HPDE6-E6E7 (cell line): ENCODE results near the gene CTNND2.
"Not testable (repeated sequence)": the region's sequence is repeated elsewhere in the genome, so short reads cannot be mapped to it uniquely, and the experiment has no call there.

Experiments
- DNase-seq: peaks from one replicate; pipeline ENCODE4 v3.0.0; 2011; ENCODE audit warnings: missing footprints; ENCODE audit errors: extremely low spot score

Gene CTNND2

GRCh38 chr5:11672385-11673085 lies 231.7 kb downstream of the CTNND2 start:
- DNase-seq: no peak

- DNase-seq: no peak
These were observed 245.9 kb downstream of the CTNND2 start for GRCh38 chr5:11658376-11658775.

DNA sequence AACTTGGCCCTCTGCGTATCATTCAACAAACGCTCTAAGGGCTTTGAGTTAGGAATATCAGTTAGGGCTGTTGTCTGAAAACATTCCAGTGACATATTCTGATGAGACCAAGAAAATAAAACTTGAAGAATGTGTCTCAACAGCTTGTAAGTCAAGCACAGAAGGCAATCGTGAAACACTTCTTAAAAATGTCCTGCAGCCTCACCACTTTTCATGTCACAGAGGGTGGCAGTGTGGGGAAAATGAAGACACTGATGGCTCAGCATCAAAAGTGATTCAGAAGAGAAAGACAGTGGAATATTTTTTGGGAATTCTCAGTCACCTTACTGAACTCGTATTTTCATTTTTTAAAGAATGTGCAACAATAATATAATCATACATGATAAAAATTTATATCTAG lies 247.3 kb downstream of the CTNND2 start:
- DNase-seq: no peak

DNA sequence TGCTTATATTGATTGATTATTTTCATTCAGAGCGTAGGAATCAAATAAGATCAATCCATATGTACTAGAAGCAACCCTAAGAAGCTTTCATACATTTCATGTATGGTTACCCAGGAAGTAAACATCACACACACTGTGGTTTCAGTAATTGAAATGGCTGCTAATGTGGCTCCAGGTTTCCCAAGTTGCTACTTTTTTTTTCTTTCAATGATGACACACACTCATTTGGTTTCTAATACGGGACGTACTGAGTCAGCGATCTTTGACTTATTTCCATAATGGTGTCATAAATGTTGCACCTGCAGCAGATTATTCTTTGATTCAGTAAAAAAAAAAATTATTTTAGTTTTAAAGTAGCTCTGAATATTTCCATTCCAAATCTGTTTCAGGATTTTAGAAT lies 248.6 kb downstream of the CTNND2 start:
- no peak for DNase-seq

DNA sequence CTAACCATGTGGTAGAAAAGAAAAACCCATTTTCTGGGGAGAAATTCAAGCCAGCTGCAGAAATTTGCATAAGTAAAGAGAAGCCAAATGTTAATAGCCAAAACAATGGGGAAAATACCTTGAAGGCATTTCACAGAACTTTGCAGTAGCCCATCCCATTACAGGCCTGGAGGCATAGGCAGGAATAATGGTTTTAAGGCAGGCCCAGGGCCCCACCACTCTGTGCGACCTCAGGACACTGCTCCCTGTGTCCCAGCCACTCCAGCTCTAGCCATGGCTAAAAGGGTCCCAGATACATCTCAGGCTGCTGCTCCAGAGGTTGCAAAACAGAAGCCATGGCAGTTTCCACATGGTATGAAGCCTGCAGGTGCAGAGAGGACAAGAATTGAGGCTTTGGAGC lies 253.3 kb downstream of the CTNND2 start:
- DNase-seq: no peak

DNA sequence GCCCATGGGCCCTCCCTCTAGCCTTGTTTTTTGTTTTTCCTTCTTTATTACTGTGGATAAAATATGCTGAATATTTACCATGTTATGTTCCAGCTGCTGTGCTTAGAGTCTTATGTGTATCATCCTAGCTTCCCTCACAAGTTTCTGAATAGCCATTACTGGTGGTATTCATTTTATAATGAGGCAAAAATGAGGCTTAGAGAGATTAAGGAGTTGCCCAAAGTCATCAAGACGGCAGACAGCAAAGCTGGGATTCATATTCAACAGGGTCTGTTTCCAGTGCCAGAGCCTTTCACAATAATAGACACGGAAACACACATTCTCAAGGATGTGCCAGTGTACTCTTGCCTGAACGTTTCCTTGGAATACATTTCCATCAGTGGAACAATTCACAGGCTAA lies 258.1 kb downstream of the CTNND2 start:
- DNase-seq: no peak

DNA sequence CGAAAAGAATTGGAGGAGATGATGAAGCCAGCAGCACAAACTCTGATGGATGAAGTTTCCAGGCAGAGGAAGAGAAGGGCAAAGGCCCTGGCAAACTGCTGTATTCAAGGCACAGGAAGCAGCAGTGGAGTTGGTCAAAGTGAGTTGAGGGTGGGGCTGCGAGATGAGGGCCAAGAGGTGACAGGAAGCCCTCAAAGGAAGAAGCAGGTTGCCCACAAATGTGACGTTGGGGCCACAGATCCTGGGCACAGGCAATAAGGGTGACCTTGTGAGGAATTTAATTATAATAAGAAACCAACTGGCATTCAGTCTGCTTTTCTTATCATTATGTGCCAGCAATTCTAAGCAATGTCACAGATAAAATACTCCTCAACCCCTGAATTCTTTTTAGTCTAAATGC lies 261.8 kb downstream of the CTNND2 start:
- no peak for DNase-seq

GRCh38 chr5:11640158-11640873 lies 263.9 kb downstream of the CTNND2 start:
- no peak for DNase-seq

- DNase-seq: no peak
These were observed 281.5 kb downstream of the CTNND2 start for GRCh38 chr5:11622785-11623184.

DNA sequence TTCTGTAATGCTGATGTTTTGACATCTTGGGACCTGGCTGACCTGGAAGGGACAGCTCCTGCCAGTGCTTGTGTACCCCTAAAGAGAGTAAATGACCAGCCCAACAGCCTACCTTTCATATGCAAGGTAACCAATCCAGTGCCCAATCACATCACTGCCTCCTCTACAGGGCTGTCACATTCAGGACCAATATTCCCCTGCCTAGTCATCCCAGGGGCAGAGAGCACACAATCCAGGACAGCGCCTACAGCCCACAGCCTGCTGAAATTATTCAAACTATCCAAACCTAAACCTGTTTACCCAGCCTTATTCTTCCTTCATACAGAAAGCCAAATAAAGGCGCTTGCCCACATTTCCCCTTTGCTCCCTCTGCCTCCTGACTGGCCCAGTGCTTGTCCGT lies 284.1 kb downstream of the CTNND2 start:
- no peak for DNase-seq

DNA sequence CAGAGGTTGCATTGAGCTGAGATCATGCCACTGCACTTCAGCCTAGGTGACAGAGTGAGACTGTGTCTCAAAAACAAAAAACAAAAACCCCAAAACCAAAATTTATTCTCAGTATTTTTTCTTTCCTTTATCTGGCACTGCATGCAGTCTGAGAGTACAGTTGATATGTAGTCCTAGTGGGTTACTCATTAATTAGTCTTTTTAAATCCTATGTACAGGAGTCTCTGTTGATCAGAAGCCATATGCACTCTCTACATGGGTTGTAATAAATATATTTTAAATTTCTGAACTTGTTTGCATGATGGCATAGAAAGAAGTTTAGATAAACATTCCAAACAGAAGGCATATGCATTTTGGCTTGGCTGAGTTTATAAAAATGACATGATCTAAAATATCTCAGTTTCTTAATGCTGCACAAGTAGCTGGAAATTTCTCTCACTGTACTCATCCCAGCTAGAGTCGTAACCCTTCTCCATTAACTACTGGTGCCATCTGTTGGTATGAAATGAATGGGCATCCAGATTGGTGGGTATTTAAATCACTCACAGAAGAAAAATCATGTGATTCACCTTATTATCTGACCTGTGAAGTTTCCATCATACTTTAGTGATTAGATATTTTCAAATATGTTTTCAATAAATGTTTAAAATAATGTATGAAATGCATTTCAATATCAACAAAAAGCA lies 284.8 kb downstream of the CTNND2 start:
- no peak for DNase-seq

DNA sequence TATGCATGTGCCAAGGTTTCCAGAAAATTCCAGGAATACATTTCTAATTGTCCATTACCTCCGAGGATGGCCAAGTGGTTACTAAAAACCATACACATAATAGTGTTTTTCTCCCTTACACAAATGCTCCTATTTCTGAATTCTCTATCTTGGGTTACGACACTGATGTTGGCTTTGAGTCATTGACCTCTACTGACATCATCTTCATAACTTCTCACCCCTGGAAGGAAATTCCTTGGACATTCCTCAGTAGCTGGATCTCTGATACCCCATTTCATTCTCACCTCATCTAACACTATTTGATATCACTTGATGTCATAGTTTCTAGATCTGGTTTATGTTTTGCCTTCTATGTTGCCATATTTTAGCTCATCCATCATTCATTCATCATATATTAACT lies 287.2 kb downstream of the CTNND2 start:
- DNase-seq: no peak

GRCh38 chr5:11616624-11617023 lies 287.6 kb downstream of the CTNND2 start:
- not testable (repeated sequence) for DNase-seq

- DNase-seq: no peak
These were observed 293.2 kb downstream of the CTNND2 start for GRCh38 chr5:11611011-11611410.

DNA sequence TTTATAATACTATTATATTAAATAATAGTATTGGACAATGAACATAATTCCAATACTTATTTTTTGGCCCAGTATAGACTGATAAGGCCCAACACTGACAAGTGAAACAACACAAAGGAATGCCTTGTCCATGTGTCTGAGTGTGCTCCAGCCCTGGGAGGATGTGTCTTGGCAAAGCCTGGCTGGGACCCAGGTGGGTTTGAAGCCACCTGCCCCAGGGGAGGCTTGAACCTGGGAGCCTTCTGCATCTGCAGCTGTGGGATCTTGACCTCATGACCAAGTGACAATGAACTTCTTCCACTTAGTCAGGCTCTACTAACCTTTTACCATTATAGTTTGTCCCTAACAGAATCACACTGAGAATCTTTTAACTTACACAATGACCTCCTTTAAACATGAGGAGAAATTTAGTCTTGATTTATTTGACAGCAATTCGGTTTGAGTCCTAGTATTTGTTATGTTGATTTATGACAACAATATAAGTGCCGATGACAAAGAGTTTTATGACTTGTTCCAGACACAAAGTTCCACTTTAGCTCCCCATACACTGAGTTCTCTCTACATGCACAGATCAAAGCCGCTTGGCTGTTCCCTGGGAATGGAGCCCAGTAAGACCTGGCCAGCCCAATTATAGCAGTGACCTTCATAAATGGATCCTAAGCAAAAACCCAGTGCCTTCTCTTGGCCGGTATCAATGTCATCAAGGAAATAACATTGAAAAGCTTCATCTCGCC lies 294.5 kb downstream of the CTNND2 start:
- DNase-seq: no peak

DNA sequence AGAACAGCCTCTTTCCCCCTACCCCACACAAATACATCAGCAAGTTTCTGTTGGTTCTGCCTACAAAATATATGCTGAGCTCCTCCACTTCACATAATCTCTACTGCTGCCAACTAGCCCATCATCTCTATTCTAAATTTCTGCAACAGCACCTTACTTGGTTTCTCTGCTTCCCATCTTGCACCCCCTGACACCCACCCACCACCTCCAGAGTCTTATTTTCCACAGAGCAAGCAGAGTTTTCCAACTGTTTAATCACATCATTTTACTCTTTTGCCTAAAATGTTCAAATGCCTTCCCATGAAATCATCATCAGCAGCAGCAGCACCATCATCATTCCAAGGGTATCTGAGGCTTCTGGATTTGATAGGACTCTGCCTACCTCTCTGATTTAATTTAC lies 295.7 kb downstream of the CTNND2 start:
- DNase-seq: no peak

DNA sequence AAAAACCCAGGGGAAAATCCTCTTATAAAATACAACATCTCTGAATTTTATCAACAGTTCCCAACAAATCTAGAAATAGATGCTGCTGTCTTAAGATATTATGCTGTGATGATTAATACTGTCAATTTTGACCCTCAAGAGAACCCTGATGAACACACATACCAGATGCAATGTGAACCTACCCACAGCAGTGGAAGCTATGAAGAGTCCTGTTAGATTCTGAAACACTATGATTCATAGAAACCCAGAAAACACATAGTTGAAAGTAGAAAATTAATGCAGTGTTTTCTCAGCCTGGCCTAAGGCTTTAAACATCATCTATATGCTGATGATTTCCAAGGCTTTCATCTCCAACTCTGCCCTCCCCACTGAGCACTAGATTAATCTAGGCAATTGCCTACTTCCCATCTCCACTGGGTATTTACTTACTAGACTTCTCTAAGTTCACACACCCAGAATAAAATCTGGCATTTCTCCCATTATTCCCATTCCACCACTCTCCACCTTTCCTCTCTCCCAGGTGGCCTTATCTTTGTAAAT lies 296.2 kb downstream of the CTNND2 start:
- DNase-seq: no peak

GRCh38 chr5:11602298-11602697 lies 301.9 kb downstream of the CTNND2 start:
- DNase-seq: no peak

- DNase-seq: no peak
These were observed 304.7 kb downstream of the CTNND2 start for GRCh38 chr5:11599499-11599898.

DNA sequence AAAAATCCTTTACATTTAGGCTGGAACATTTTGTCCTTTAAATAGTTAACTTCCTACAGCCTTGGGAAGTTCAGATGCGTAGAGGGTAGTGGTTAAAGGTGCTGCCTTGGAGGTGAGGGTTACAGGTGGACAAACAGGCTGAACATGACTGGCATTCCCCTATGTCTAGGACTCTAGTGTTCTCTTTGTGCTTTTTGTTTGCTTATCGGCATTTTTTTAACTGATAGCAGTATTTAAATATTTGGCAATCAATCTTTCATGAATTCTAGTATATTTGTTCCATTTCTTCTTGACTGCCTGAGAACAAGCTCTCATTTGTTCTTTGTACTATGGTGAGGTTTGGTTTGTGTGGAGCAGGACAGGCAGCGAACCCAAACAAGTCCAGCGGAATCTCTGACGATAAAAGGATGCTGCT lies 307.6 kb downstream of the CTNND2 start:
- DNase-seq: no peak

GRCh38 chr5:11596185-11596584 lies 308.1 kb downstream of the CTNND2 start:
- no peak for DNase-seq

GRCh38 chr5:11595045-11595444 lies 309.2 kb downstream of the CTNND2 start:
- no peak for DNase-seq
